ENCODE measurements around the gene NEDD9.

DNA sequence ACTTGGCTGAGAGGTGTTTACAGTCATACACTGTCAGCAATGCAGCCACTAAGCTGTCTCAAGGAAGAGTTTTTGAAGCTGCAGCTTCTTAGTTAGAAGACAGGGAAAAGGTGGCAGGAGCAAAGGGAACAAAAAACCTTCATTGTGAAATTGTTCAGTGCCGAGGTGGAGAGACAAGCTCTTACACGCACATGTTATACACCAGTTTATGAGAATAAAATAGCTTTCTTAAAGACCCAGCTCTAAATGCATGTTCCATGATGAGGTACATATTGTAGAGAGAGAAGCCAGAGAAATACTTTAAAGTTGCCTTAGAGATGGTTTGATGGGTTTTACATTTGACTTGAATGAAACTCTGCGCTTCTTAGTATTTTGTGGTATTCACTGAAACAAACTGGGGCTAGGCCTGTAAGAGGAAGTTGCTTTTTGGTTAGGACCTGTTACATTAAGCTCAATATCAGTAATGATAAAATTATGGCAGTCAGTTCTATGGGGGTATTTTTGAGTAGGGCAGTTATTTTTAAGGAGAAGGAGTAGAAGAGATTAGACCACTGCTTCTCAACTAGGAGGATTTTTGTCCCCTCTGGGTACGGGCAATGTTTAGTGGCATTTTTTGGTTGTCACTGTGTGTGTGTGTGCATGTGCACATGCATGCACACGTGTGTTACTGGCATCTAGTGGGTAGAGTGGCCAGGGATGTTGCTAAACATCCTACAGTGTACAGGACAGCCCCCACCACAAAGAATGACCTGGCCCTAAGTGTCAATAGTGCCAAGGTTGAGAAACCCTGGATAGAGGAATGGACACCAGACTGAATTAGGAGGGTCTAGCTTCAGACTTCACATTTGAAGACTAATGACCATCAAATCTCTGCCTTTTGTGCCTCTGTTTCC is 9.8 kb downstream of the NEDD9 start:
- TF ChIP-seq, protein P1, sequence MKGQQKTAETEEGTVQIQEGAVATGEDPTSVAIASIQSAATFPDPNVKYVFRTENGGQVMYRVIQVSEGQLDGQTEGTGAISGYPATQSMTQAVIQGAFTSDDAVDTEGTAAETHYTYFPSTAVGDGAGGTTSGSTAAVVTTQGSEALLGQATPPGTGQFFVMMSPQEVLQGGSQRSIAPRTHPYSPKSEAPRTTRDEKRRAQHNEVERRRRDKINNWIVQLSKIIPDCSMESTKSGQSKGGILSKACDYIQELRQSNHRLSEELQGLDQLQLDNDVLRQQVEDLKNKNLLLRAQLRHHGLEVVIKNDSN (IDR thresholded peaks at IDR 0.05) = no peak
- no peak for TF ChIP-seq YY1 (IDR thresholded peaks at IDR 0.05; ENCODE audit: low read depth)
- TF ChIP-seq TAF1 (IDR thresholded peaks at IDR 0.05; ENCODE audit: low read depth) = no peak
- no peak for TF ChIP-seq CEBPB (IDR thresholded peaks at IDR 0.05)
- TF ChIP-seq, protein P2, sequence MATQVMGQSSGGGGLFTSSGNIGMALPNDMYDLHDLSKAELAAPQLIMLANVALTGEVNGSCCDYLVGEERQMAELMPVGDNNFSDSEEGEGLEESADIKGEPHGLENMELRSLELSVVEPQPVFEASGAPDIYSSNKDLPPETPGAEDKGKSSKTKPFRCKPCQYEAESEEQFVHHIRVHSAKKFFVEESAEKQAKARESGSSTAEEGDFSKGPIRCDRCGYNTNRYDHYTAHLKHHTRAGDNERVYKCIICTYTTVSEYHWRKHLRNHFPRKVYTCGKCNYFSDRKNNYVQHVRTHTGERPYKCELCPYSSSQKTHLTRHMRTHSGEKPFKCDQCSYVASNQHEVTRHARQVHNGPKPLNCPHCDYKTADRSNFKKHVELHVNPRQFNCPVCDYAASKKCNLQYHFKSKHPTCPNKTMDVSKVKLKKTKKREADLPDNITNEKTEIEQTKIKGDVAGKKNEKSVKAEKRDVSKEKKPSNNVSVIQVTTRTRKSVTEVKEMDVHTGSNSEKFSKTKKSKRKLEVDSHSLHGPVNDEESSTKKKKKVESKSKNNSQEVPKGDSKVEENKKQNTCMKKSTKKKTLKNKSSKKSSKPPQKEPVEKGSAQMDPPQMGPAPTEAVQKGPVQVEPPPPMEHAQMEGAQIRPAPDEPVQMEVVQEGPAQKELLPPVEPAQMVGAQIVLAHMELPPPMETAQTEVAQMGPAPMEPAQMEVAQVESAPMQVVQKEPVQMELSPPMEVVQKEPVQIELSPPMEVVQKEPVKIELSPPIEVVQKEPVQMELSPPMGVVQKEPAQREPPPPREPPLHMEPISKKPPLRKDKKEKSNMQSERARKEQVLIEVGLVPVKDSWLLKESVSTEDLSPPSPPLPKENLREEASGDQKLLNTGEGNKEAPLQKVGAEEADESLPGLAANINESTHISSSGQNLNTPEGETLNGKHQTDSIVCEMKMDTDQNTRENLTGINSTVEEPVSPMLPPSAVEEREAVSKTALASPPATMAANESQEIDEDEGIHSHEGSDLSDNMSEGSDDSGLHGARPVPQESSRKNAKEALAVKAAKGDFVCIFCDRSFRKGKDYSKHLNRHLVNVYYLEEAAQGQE (IDR thresholded peaks at IDR 0.05; ENCODE audit: low read depth) = no peak
- TF ChIP-seq, protein P3, sequence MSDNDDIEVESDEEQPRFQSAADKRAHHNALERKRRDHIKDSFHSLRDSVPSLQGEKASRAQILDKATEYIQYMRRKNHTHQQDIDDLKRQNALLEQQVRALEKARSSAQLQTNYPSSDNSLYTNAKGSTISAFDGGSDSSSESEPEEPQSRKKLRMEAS (IDR thresholded peaks at IDR 0.05) = no peak
- no peak for TF ChIP-seq ZBTB7A (IDR thresholded peaks at IDR 0.05; ENCODE audit: low read depth)
- no peak for TF ChIP-seq EP300 (IDR thresholded peaks at IDR 0.05; ENCODE audit: borderline replicate concordance)
- TF ChIP-seq RAD21 (IDR thresholded peaks at IDR 0.05; ENCODE audit: low read depth) = no peak
- TF ChIP-seq NFIC (IDR thresholded peaks at IDR 0.05) = no peak
- no peak for TF ChIP-seq CREB1 (IDR thresholded peaks at IDR 0.05; ENCODE audit: low read depth)

Data from Ishikawa (cell line).